Stimulated activated CD4-positive, alpha-beta T cell treated with anti-CD3 and anti-CD28 coated beads, TNF-alpha, amount 100 ng/mL, for 1 hour (primary cell): ENCODE results near the gene RABGAP1L.
A peak's percentile ranks its signal among the peaks of the same experiment; 100 is the strongest.
"Not testable (repeated sequence)": the region's sequence is repeated elsewhere in the genome, so short reads cannot be mapped to it uniquely, and the experiment has no call there.

ENCODE experiments used
- DNase-seq, 3 donors: peaks; one replicate each; pipeline ENCODE4 v3.0.0-alpha.2; 2020; ENCODE audit warnings: low read depth in 3 of 3, low spot score in 1 of 3

Gene RABGAP1L

GRCh38 chr1:174848593-174849560 lies 689.6 kb downstream of the RABGAP1L start:
- not testable (repeated sequence) for DNase-seq

- no peak for DNase-seq
Measured at GRCh38 chr1:174850726-174851125, 691.4 kb downstream of the RABGAP1L start.

GRCh38 chr1:174858301-174858700 lies 699.0 kb downstream of the RABGAP1L start:
- no peak for DNase-seq

- no peak for DNase-seq
Measured at GRCh38 chr1:174870319-174870718, 711.0 kb downstream of the RABGAP1L start.

- DNase-seq = no peak
Measured at GRCh38 chr1:174871886-174872285, 712.6 kb downstream of the RABGAP1L start.

- DNase-seq = no peak
Measured at GRCh38 chr1:174872615-174873058, 713.3 kb downstream of the RABGAP1L start.

GRCh38 chr1:174874331-174875053 lies 715.2 kb downstream of the RABGAP1L start:
- no peak for DNase-seq

- DNase-seq = peak in 2 of 3 donors; percentile 5 to 6
Measured at GRCh38 chr1:174875306-174875705, 716.0 kb downstream of the RABGAP1L start.

- DNase-seq = no peak
Measured at GRCh38 chr1:174877208-174877673, 717.9 kb downstream of the RABGAP1L start.

- DNase-seq = no peak
Measured at GRCh38 chr1:174880171-174880570, 720.9 kb downstream of the RABGAP1L start.

GRCh38 chr1:174883409-174883808 lies 724.1 kb downstream of the RABGAP1L start:
- DNase-seq = no peak

GRCh38 chr1:174884038-174884437 lies 724.7 kb downstream of the RABGAP1L start:
- DNase-seq = no peak

- DNase-seq = no peak
Measured at GRCh38 chr1:174884566-174884965, 725.2 kb downstream of the RABGAP1L start.

GRCh38 chr1:174890024-174890423 lies 730.7 kb downstream of the RABGAP1L start:
- no peak for DNase-seq

GRCh38 chr1:174892016-174892415 lies 732.7 kb downstream of the RABGAP1L start:
- DNase-seq = no peak

- no peak for DNase-seq
Measured at GRCh38 chr1:174894117-174894762, 734.9 kb downstream of the RABGAP1L start.

GRCh38 chr1:174895610-174896009 lies 736.3 kb downstream of the RABGAP1L start:
- not testable (repeated sequence) for DNase-seq

GRCh38 chr1:174898102-174898797 lies 738.9 kb downstream of the RABGAP1L start:
- DNase-seq = no peak

- DNase-seq = no peak
Measured at GRCh38 chr1:174900317-174900716, 741.0 kb downstream of the RABGAP1L start.

- DNase-seq = no peak
Measured at GRCh38 chr1:174902531-174903099, 743.3 kb downstream of the RABGAP1L start.
